ENCODE measurements around the gene DCLK2.

DCLK2 gene

DNA sequence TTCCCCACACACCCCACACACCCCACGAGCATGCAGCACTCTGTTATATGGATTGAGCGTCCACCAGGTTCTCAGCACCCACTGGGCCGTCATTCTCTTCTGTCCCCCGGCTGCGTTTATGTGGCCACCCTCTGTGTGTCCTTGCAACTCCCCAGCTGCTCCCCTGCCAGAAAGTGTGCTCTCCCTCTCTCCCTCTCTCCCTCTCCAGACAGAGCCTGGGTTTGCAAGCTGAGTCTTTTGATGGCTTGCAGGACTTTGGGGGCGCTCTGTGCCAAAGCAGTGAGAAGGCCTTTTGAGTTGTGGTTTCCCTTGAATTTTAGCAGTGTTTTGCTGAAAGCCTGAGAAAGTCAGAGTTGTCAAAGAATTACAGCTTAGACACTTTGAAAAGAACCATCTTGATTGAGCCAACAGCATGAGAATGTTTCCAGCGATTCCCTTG lies 173.5 kb downstream of the DCLK2 start:
- H3K27me3 ChIP-seq (ENCODE audit: control insufficient read depth, insufficient read depth, low read length): no peaks in the 10 kb centered on the region
- H3K4me3 ChIP-seq (ENCODE audit: low read length): no peak overlapping the region
- no peaks in the 10 kb centered on the region for H3K4me1 ChIP-seq (ENCODE audit: control insufficient read depth, insufficient read depth, low read length)
- no peaks in the 10 kb centered on the region for H3K9me3 ChIP-seq (ENCODE audit: control insufficient read depth, low read length)
- no peaks in the 10 kb centered on the region for H3K36me3 ChIP-seq (ENCODE audit: control insufficient read depth, insufficient read depth, low read length)
- no peak overlapping the region for H3K9ac ChIP-seq (ENCODE audit: low read length)

DNA sequence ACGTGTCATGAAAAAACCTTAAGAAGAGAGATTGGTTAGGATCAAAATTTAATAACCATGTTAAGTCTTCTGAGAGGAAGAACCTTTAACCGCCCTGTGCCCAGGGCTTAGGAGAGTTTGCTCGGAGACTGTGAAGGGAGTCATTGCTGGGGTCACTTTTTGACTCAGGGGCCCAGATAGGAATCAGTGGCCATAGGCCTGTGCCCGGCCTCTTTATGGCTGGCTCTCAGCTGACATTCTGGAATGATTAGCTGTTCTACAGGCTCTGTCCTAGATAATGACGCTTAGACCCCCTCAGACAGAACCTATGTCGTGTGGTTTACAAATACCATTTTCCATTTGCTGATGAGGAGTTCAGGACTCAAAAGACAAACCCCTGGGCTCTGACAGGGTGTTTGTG lies 174.1 kb downstream of the DCLK2 start:
- Histone ChIP-seq H3K9me3 (ENCODE audit: control insufficient read depth, low read length) (no peaks in the 10 kb centered on the region), H3K9ac (ENCODE audit: low read length) (no peak overlapping the region), H3K36me3 (ENCODE audit: control insufficient read depth, insufficient read depth, low read length) (no peaks in the 10 kb centered on the region), H3K27me3 (ENCODE audit: control insufficient read depth, insufficient read depth, low read length) (no peaks in the 10 kb centered on the region), H3K4me3 (ENCODE audit: low read length) (no peak overlapping the region), H3K4me1 (ENCODE audit: control insufficient read depth, insufficient read depth, low read length) (no peaks in the 10 kb centered on the region)

GRCh38 chr4:150252741-150253140 lies 174.5 kb downstream of the DCLK2 start:
- H3K9me3 ChIP-seq (ENCODE audit: control insufficient read depth, low read length): no peaks in the 10 kb centered on the region
- no peak overlapping the region for H3K9ac ChIP-seq (ENCODE audit: low read length)
- peaks cover under 1% of the 10 kb centered on the region for H3K4me1 ChIP-seq (ENCODE audit: control insufficient read depth, insufficient read depth, low read length)
- H3K4me3 ChIP-seq (ENCODE audit: low read length): no peak overlapping the region
- H3K27me3 ChIP-seq (ENCODE audit: control insufficient read depth, insufficient read depth, low read length): no peaks in the 10 kb centered on the region
- H3K36me3 ChIP-seq (ENCODE audit: control insufficient read depth, insufficient read depth, low read length): no peaks in the 10 kb centered on the region

DNA sequence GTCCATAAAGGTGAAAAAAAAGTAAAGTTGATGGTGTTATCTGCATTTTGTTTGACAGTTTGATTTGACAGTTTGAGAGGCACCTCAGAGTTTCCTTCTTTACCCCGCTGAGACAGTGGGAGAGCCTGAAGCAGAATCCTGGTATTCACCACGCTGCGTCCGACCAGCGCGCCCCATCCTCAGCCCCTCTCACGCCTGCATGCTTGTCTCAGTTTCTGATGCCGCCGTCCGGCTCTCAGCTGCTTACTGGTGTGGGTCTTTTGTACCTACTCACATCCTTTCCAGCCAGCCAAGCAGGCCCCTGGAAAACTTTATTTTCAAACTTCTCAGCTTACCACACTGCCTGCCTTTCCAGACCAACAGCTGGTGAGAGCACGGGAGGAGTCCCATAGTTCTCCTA lies 175.2 kb downstream of the DCLK2 start:
- Histone ChIP-seq H3K4me3 (ENCODE audit: low read length) (no peak overlapping the region), H3K36me3 (ENCODE audit: control insufficient read depth, insufficient read depth, low read length) (no peaks in the 10 kb centered on the region), H3K4me1 (ENCODE audit: control insufficient read depth, insufficient read depth, low read length) (peaks cover 4% of the 10 kb centered on the region)

DNA sequence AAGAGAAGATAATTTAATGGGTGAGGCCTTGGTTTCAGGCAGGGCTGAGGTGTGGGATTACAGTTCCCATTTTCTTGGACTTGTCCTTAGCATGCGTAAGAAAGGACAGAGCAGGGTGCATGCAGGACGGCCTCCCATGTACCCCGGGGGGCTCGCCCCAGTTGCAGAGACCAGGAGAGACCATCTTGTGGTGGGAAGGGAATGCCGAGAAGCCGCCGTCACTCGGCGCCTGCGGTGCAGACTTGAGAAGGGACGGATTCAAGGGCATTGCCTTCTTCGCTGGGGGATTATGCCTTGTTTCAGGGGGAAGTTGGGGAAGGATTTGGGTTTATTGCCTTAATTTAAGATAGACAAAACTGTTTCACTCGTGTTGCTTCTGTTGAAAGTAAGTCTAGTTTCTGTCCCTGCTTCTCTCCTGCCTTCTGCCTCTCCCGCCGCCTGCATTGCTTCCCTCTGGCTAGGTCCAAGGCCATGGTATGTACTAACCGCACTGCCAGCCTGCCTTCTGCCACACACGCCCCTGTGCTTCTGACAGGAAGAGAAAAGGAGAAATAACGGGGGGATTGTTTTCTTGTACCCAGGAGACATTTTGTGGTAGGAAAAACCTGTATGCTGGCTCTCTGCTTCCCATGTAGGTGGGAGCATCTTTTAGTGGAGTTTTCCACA lies 175.9 kb downstream of the DCLK2 start:
- no peak overlapping the region for H3K9ac ChIP-seq (ENCODE audit: low read length)
- no peaks in the 10 kb centered on the region for H3K36me3 ChIP-seq (ENCODE audit: control insufficient read depth, insufficient read depth, low read length)
- no peak overlapping the region for H3K4me3 ChIP-seq (ENCODE audit: low read length)
- no peaks in the 10 kb centered on the region for H3K27me3 ChIP-seq (ENCODE audit: control insufficient read depth, insufficient read depth, low read length)
- H3K4me1 ChIP-seq (ENCODE audit: control insufficient read depth, insufficient read depth, low read length): peaks cover 4% of the 10 kb centered on the region
- no peaks in the 10 kb centered on the region for H3K9me3 ChIP-seq (ENCODE audit: control insufficient read depth, low read length)

More for the DNA sequence above, 175.2 kb downstream of the DCLK2 start:
- H3K9ac ChIP-seq (ENCODE audit: low read length): no peak overlapping the region
- no peaks in the 10 kb centered on the region for H3K27me3 ChIP-seq (ENCODE audit: control insufficient read depth, insufficient read depth, low read length)
- H3K9me3 ChIP-seq (ENCODE audit: control insufficient read depth, low read length): no peaks in the 10 kb centered on the region

GRCh38 chr4:150255610-150256224 lies 177.5 kb downstream of the DCLK2 start:
- Histone ChIP-seq H3K36me3 (ENCODE audit: control insufficient read depth, insufficient read depth, low read length) (no peaks in the 10 kb centered on the region), H3K4me3 (ENCODE audit: low read length) (no peak overlapping the region), H3K9me3 (ENCODE audit: control insufficient read depth, low read length) (no peaks in the 10 kb centered on the region), H3K27me3 (ENCODE audit: control insufficient read depth, insufficient read depth, low read length) (no peaks in the 10 kb centered on the region), H3K9ac (ENCODE audit: low read length) (no peak overlapping the region), H3K4me1 (ENCODE audit: control insufficient read depth, insufficient read depth, low read length) (peaks cover 4% of the 10 kb centered on the region)

DNA sequence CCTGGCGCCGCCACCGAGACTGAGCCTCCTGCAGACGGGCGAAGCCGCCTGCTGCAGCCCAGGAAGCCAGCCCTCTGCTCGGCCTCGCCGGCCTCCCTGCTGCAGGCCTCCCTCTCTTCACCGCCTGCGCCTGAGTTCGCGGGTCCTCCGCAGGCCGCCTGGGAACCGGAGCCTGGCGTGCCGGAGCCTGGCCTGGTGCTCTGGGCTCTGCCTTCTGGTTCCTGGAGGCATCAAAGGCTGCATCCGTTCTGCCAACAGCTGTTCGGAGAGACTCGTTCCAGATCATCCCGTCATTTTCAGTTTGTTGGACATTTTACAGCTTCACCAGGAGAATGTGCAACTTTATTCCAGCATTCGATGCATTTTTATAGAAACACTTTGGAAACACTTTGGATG lies 178.0 kb downstream of the DCLK2 start:
- Histone ChIP-seq H3K4me1 (ENCODE audit: control insufficient read depth, insufficient read depth, low read length) (peaks cover 4% of the 10 kb centered on the region), H3K4me3 (ENCODE audit: low read length) (no peak overlapping the region), H3K36me3 (ENCODE audit: control insufficient read depth, insufficient read depth, low read length) (no peaks in the 10 kb centered on the region), H3K27me3 (ENCODE audit: control insufficient read depth, insufficient read depth, low read length) (no peaks in the 10 kb centered on the region), H3K9me3 (ENCODE audit: control insufficient read depth, low read length) (no peaks in the 10 kb centered on the region), H3K9ac (ENCODE audit: low read length) (no peak overlapping the region)

GRCh38 chr4:150256841-150257730 lies 178.8 kb downstream of the DCLK2 start:
- Histone ChIP-seq H3K4me1 (ENCODE audit: control insufficient read depth, insufficient read depth, low read length) (peaks cover 4% of the 10 kb centered on the region), H3K9me3 (ENCODE audit: control insufficient read depth, low read length) (no peaks in the 10 kb centered on the region), H3K9ac (ENCODE audit: low read length) (no peak overlapping the region), H3K4me3 (ENCODE audit: low read length) (no peak overlapping the region), H3K36me3 (ENCODE audit: control insufficient read depth, insufficient read depth, low read length) (no peaks in the 10 kb centered on the region), H3K27me3 (ENCODE audit: control insufficient read depth, insufficient read depth, low read length) (no peaks in the 10 kb centered on the region)

GRCh38 chr4:150258569-150258968 lies 180.3 kb downstream of the DCLK2 start:
- H3K9ac ChIP-seq (ENCODE audit: low read length): no peak overlapping the region
- H3K36me3 ChIP-seq (ENCODE audit: control insufficient read depth, insufficient read depth, low read length): no peaks in the 10 kb centered on the region

DNA sequence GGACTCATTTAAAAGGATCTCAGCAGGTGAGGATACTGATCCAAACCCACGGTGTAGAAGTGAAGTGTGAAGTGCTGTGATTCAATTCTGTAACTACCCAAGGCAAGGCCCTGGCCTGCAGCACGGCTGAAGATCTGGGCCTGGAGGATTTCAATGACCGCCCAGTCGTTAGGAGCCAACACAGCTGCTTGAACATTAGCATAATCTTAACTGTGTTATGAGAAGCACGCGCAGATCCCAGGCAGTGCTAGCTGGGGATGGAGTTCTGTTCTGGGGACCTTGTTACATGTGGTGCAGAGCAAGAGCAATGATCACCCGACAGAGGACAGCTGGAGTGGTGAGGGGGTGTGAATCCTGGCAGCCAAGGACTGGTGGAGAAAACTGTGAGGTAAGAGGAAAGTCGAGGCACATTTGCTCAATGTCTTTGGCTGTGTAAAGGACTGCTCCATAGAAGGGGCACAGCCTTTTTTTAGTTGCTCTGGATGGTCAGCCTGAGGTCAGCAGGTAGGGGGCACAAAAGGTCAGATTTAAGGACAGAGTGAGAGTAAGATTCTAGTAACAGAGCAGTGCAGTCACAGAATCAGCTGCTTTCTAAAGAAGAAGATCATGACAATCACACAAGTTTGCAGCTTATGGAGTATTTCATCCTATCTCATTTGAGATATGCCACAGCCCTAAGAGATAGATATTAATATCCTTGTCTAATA lies 181.8 kb downstream of the DCLK2 start:
- H3K9ac ChIP-seq (ENCODE audit: low read length): no peak overlapping the region
- no peak overlapping the region for H3K4me3 ChIP-seq (ENCODE audit: low read length)
- H3K27me3 ChIP-seq (ENCODE audit: control insufficient read depth, insufficient read depth, low read length): no peaks in the 10 kb centered on the region
- H3K36me3 ChIP-seq (ENCODE audit: control insufficient read depth, insufficient read depth, low read length): no peaks in the 10 kb centered on the region
- no peaks in the 10 kb centered on the region for H3K9me3 ChIP-seq (ENCODE audit: control insufficient read depth, low read length)
- H3K4me1 ChIP-seq (ENCODE audit: control insufficient read depth, insufficient read depth, low read length): peaks cover 4% of the 10 kb centered on the region

More at GRCh38 chr4:150258569-150258968, 180.3 kb downstream of the DCLK2 start:
- no peaks in the 10 kb centered on the region for H3K27me3 ChIP-seq (ENCODE audit: control insufficient read depth, insufficient read depth, low read length)
- H3K9me3 ChIP-seq (ENCODE audit: control insufficient read depth, low read length): no peaks in the 10 kb centered on the region
- no peak overlapping the region for H3K4me3 ChIP-seq (ENCODE audit: low read length)
- H3K4me1 ChIP-seq (ENCODE audit: control insufficient read depth, insufficient read depth, low read length): peaks cover 4% of the 10 kb centered on the region

DNA sequence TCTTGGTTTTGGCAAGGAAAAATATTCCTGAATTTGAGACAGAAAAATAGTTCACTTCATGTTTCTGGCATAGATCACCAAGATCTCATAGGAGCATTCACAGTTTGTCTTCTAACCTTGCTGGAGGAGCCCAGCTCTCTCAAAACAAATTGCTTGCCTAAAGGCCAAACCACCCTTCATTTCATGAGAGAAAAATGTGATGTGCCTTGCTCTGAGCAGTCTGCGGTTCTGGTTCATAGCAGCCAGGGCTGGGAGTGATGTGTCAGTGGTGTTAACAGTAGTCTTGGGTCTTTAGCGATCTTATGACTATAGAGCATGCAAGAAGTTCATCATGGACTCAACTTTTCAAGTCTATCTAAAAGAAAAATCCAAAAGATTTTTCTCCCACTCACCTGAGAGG lies 183.3 kb downstream of the DCLK2 start:
- Histone ChIP-seq H3K27me3 (ENCODE audit: control insufficient read depth, insufficient read depth, low read length) (no peaks in the 10 kb centered on the region), H3K4me3 (ENCODE audit: low read length) (no peak overlapping the region), H3K36me3 (ENCODE audit: control insufficient read depth, insufficient read depth, low read length) (no peaks in the 10 kb centered on the region), H3K9me3 (ENCODE audit: control insufficient read depth, low read length) (no peaks in the 10 kb centered on the region), H3K9ac (ENCODE audit: low read length) (no peak overlapping the region), H3K4me1 (ENCODE audit: control insufficient read depth, insufficient read depth, low read length) (peaks cover 4% of the 10 kb centered on the region)
